SK-N-SH (cell line): Measurements from ENCODE around the gene GFY. TPM values are rescaled to one million over a fixed set of nuclear protein-coding genes. Genes with fewer than 3 reads are reported as not detected.

Experiments
- CTCF ChIA-PET: fragments of 300-600, 350-600 bp; formaldehyde crosslinking; extraction: SDS; loops from one replicate; lab custom pipeline; 2021; lab: Yijun Ruan, JAX
- POLR2A ChIA-PET: fragments of 350-600 bp; sonication (Branson Sonifier 250); formaldehyde crosslinking; extraction: SDS; loops from one replicate; lab custom pipeline; 2020; ENCODE audit warnings: antibody characterized with exemption, inconsistent platforms; lab: Yijun Ruan, JAX
- DNase-seq: peaks from one replicate; pipeline ENCODE4 v3.0.0; 2012
- H2AFZ ChIP-seq: fragments of 200-600 bp; sonication (generic); 2 replicates; pipeline ENCODE4 v1.8.1; 2016; ENCODE audit warnings: antibody characterized with exemption, mild to moderate bottlenecking, low read depth
- H3F3A ChIP-seq: fragments of 200-600 bp; sonication (generic); replicated peaks from 2 replicates; pipeline ENCODE3; 2016; ENCODE audit warnings: antibody characterized with exemption, mild to moderate bottlenecking; ENCODE audit not compliant: insufficient read depth
- H3K27ac ChIP-seq, 2 experiments: fragments of 200-500 bp in 1 of 2; fragments of 200-600 bp in 1 of 2; sonication (Bioruptor generic) in 1 of 2; sonication (generic), shearing (Covaris generic) in 1 of 2; 2 replicates each; pipeline versions ENCODE4 v1.5.1 to v1.6.1; 2014 to 2016; ENCODE audit warnings: low read depth in 2 of 2, inconsistent platforms in 1 of 2, low read length in 1 of 2, mild to moderate bottlenecking in 1 of 2, mixed read lengths in 1 of 2
- H3K27me3 ChIP-seq: fragments of 200-600 bp; sonication (generic), shearing (Covaris generic); 2 replicates; pipeline ENCODE4 v1.6.1; 2016; ENCODE audit warnings: mixed run types; ENCODE audit not compliant: insufficient read depth
- H3K36me3 ChIP-seq, 2 experiments: fragments of 200-500 bp in 1 of 2; fragments of 200-600 bp in 1 of 2; sonication (Bioruptor generic) in 1 of 2; sonication (generic) in 1 of 2; replicated peaks in 1 of 2; 2 replicates each; pipeline versions ENCODE3 to v1.5.1; 2014 to 2016; ENCODE audit warnings: low read length in 1 of 2, mild to moderate bottlenecking in 1 of 2; ENCODE audit not compliant: insufficient read depth in 2 of 2, control insufficient read depth in 1 of 2
- H3K4me1 ChIP-seq, 2 experiments: fragments of 200-500 bp in 1 of 2; fragments of 200-600 bp in 1 of 2; sonication (Bioruptor generic) in 1 of 2; sonication (generic), shearing (Covaris generic) in 1 of 2; 2 replicates each; pipeline versions ENCODE4 v1.5.1 to v1.6.1; 2014 to 2016; ENCODE audit warnings: low read depth in 1 of 2, low read length in 1 of 2, mixed run types in 1 of 2; ENCODE audit not compliant: insufficient read depth in 2 of 2, control insufficient read depth in 1 of 2
- H3K4me2 ChIP-seq: fragments of 200-600 bp; sonication (generic), shearing (Covaris generic); 2 replicates; pipeline ENCODE4 v1.6.1; 2017; ENCODE audit warnings: mixed run types
- H3K4me3 ChIP-seq, 2 experiments: fragments of 200-500 bp in 1 of 2; fragments of 200-600 bp in 1 of 2; sonication (Bioruptor generic) in 1 of 2; sonication (generic), shearing (Covaris generic) in 1 of 2; 2 replicates each; pipeline versions ENCODE4 v1.5.1 to v1.8.1; 2014 to 2016; ENCODE audit warnings: low read depth in 2 of 2, inconsistent platforms in 1 of 2, low read length in 1 of 2, mild to moderate bottlenecking in 1 of 2, mixed read lengths in 1 of 2, moderate library complexity in 1 of 2
- H3K79me2 ChIP-seq: fragments of 200-600 bp; sonication (generic); 2 replicates; pipeline ENCODE4 v1.8.1; 2017; ENCODE audit warnings: mild to moderate bottlenecking; ENCODE audit not compliant: insufficient read depth
- H3K9ac ChIP-seq: fragments of 200-600 bp; sonication (generic); 2 replicates; pipeline ENCODE4 v1.6.1; 2017; ENCODE audit warnings: mixed run types
- H3K9me2 ChIP-seq: fragments of 200-600 bp; sonication (generic); 2 replicates; pipeline ENCODE4 v1.6.1; 2017; ENCODE audit warnings: mixed run types
- H3K9me3 ChIP-seq: fragments of 200-600 bp; sonication (generic); 2 replicates; pipeline ENCODE4 v1.6.1; 2017; ENCODE audit warnings: mixed run types, mild to moderate bottlenecking, moderate library complexity
- H4K20me1 ChIP-seq: fragments of 200-600 bp; sonication (generic); 2 replicates; pipeline ENCODE4 v1.6.1; 2017; ENCODE audit warnings: mild to moderate bottlenecking, mixed run types; ENCODE audit not compliant: insufficient read depth
- EZH2phosphoT487 ChIP-seq: fragments of 200-600 bp; sonication (generic); IDR thresholded peaks from 2 replicates; pipeline ENCODE4 v1.6.1; 2017; ENCODE audit warnings: low read depth, mixed run types, mild to moderate bottlenecking, antibody characterized with exemption, moderate library complexity, borderline replicate concordance
- FOSL2 ChIP-seq: IDR thresholded peaks from 2 replicates; pipeline ENCODE4 v1.4.0; 2012; ENCODE audit warnings: low read depth, mild to moderate bottlenecking, moderate library complexity, borderline replicate concordance
- GATA2 ChIP-seq: sonication (generic); formaldehyde crosslinking; IDR thresholded peaks from 2 replicates; pipeline ENCODE4 v1.5.0; 2020; ENCODE audit warnings: mild to moderate bottlenecking, missing genetic modification reagents
- JUND ChIP-seq: IDR thresholded peaks from 2 replicates; pipeline ENCODE4 v1.4.0; 2012
- NRF1 ChIP-seq: IDR thresholded peaks from 2 replicates; pipeline ENCODE4 v1.6.1; 2012; ENCODE audit warnings: low read depth, mild to moderate bottlenecking, low read length
- RXRA ChIP-seq: IDR thresholded peaks from 2 replicates; pipeline ENCODE4 v1.4.0; 2012; ENCODE audit warnings: low read depth, mild to moderate bottlenecking, borderline replicate concordance
- SMC3 ChIP-seq: IDR thresholded peaks from 2 replicates; pipeline ENCODE4 v1.6.1; 2012; ENCODE audit warnings: low read depth, low read length, improper control_type of control experiment
- TEAD4 ChIP-seq: IDR thresholded peaks from 2 replicates; pipeline ENCODE4 v1.4.0; 2012; ENCODE audit warnings: mild to moderate bottlenecking, borderline replicate concordance; ENCODE audit not compliant: insufficient read depth
- whole genome bisulfite sequencing: methylation state at CpG from one replicate; pipeline ENCODE4 v1.1.6; 2017; ENCODE audit warnings: low lambda C conversion rate; 5-methylcytosine and 5-hydroxymethylcytosine counted together
- polyA plus RNA-seq, 3 experiments: library from polyadenylated mRNA; depleted of rRNA; stranded (reverse); fragments of >200 nt; gene quantifications; 2 replicates each; pipeline ENCODE4 v1.2.3, GENCODE V29; 2012
- TF ChIP-seq, protein P1 (sequence below): IDR thresholded peaks from 2 replicates; pipeline ENCODE4 v1.4.0; 2012; ENCODE audit warnings: low read depth, borderline replicate concordance
- TF ChIP-seq, protein P2 (sequence below): IDR thresholded peaks from 2 replicates; pipeline ENCODE4 v1.4.0; 2012; ENCODE audit warnings: low read depth
- TF ChIP-seq, protein P3 (sequence below): IDR thresholded peaks from 2 replicates; pipeline ENCODE4 v1.6.1; 2012; ENCODE audit warnings: mild to moderate bottlenecking, low read depth, low read length, moderate library complexity
- TF ChIP-seq, protein P4 (sequence below): IDR thresholded peaks from 2 replicates; pipeline ENCODE4 v1.4.0; 2012; ENCODE audit warnings: low read depth, borderline replicate concordance
- TF ChIP-seq, protein P5 (sequence below): fragments of 150-350 bp; IDR thresholded peaks from 2 replicates; pipeline ENCODE4 v1.6.1; 2017; ENCODE audit warnings: antibody characterized with exemption, low read length, low read depth, borderline replicate concordance

The GFY gene
- polyA plus RNA-seq, 1 of the 3 experiments (the other 2 are of a cell fraction) = not detected

DNA sequence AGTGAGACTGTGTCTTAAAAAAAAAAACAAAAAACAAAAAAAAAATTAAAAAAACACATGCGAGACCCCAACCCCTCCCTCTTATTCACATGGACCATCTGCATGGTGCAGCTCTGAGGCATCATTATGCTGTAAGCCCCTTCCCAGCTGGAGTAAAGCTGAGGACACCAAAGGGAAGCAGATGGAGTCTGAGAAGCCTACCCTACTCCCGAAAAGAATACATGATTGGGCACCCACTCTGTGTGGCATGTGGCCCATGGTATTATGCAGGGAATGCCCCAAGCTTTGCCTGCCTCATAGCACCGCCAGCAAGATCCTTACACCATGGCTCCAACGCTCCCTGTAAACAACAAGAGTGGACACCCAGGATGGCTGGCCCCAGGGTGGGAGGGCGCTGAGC is 6.7 kb upstream of the GFY start:
- Histone ChIP-seq H3K27me3 (peaks cover 72% of the 10 kb centered on the region), H4K20me1 (no peaks in the 10 kb centered on the region), H3K4me1 (peaks cover 0 to 8% of the 10 kb centered on the region in 2 experiments; a peak in 2 of 4 replicates), H2AFZ (no peak overlapping the region), H3K9me3 (no peaks in the 10 kb centered on the region), H3K36me3 (no peaks in the 10 kb centered on the region), H3F3A (peaks cover 7% of the 10 kb centered on the region), H3K9me2 (no peaks in the 10 kb centered on the region), H3K9ac (no peak overlapping the region), H3K4me3 (no peak overlapping the region), H3K27ac (no peak overlapping the region), H3K4me2 (no peak overlapping the region), H3K79me2 (no peaks in the 10 kb centered on the region)
- 31% methylated on average over 5 of the region's 5 CpGs for WGBS
- DNase-seq = no peak
- ChIA-PET POLR2A (no interaction called here), CTCF (interaction anchor here (0.8 to 17.5 kb wide), 4 partner anchors 15 to 272 kb away, joined by 3 to 108 read pairs (median 7); no protein-coding TSS in a partner anchor)
- TF ChIP-seq SMC3 (no peak), TEAD4 (no peak), RXRA (no peak), GATA2 (CRISPR knock-in tag) (no peak), JUND (no peak), NRF1 (no peak)
- TF ChIP-seq, protein P1, sequence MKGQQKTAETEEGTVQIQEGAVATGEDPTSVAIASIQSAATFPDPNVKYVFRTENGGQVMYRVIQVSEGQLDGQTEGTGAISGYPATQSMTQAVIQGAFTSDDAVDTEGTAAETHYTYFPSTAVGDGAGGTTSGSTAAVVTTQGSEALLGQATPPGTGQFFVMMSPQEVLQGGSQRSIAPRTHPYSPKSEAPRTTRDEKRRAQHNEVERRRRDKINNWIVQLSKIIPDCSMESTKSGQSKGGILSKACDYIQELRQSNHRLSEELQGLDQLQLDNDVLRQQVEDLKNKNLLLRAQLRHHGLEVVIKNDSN = no peak
- TF ChIP-seq, protein P2, sequence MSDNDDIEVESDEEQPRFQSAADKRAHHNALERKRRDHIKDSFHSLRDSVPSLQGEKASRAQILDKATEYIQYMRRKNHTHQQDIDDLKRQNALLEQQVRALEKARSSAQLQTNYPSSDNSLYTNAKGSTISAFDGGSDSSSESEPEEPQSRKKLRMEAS = no peak
- TF ChIP-seq, protein P3, sequence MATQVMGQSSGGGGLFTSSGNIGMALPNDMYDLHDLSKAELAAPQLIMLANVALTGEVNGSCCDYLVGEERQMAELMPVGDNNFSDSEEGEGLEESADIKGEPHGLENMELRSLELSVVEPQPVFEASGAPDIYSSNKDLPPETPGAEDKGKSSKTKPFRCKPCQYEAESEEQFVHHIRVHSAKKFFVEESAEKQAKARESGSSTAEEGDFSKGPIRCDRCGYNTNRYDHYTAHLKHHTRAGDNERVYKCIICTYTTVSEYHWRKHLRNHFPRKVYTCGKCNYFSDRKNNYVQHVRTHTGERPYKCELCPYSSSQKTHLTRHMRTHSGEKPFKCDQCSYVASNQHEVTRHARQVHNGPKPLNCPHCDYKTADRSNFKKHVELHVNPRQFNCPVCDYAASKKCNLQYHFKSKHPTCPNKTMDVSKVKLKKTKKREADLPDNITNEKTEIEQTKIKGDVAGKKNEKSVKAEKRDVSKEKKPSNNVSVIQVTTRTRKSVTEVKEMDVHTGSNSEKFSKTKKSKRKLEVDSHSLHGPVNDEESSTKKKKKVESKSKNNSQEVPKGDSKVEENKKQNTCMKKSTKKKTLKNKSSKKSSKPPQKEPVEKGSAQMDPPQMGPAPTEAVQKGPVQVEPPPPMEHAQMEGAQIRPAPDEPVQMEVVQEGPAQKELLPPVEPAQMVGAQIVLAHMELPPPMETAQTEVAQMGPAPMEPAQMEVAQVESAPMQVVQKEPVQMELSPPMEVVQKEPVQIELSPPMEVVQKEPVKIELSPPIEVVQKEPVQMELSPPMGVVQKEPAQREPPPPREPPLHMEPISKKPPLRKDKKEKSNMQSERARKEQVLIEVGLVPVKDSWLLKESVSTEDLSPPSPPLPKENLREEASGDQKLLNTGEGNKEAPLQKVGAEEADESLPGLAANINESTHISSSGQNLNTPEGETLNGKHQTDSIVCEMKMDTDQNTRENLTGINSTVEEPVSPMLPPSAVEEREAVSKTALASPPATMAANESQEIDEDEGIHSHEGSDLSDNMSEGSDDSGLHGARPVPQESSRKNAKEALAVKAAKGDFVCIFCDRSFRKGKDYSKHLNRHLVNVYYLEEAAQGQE = no peak
- TF ChIP-seq, protein P4, sequence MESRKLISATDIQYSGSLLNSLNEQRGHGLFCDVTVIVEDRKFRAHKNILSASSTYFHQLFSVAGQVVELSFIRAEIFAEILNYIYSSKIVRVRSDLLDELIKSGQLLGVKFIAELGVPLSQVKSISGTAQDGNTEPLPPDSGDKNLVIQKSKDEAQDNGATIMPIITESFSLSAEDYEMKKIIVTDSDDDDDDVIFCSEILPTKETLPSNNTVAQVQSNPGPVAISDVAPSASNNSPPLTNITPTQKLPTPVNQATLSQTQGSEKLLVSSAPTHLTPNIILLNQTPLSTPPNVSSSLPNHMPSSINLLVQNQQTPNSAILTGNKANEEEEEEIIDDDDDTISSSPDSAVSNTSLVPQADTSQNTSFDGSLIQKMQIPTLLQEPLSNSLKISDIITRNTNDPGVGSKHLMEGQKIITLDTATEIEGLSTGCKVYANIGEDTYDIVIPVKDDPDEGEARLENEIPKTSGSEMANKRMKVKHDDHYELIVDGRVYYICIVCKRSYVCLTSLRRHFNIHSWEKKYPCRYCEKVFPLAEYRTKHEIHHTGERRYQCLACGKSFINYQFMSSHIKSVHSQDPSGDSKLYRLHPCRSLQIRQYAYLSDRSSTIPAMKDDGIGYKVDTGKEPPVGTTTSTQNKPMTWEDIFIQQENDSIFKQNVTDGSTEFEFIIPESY = no peak

DNA sequence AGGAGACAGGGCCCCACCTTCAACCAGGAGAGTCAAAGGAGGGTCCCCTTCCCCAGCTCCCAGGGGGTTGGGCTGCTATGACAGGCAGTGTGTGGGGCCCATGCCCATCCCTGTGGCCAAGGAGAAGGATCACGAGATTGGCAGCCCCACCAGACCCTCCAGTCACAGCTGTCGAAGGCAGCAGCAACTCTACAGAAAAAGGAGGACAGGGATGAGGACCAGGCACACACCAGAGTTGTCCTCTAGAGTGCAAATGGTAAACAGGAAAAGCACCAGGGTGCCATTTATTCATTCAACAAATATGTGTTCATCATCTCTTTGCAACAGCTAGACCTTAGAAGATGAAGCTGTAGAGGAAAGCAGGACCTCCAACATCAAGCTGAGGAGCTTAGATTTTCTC is 6.0 kb upstream of the GFY start:
- Histone ChIP-seq H3K4me2 (no peak overlapping the region), H3K9me3 (no peaks in the 10 kb centered on the region), H3F3A (peaks cover 7% of the 10 kb centered on the region), H3K9me2 (no peaks in the 10 kb centered on the region), H3K4me3 (no peak overlapping the region), H2AFZ (no peak overlapping the region), H3K27me3 (peaks cover 78% of the 10 kb centered on the region), H3K36me3 (no peaks in the 10 kb centered on the region), H3K4me1 (peaks cover 0 to 4% of the 10 kb centered on the region in 2 experiments; a peak in 2 of 4 replicates), H4K20me1 (no peaks in the 10 kb centered on the region), H3K9ac (no peak overlapping the region), H3K27ac (no peak overlapping the region), H3K79me2 (no peaks in the 10 kb centered on the region)
- ChIA-PET POLR2A (no interaction called here), CTCF (interaction anchor here (0.8 to 17.5 kb wide), 6 partner anchors 10 to 273 kb away, joined by 3 to 108 read pairs (median 5); no protein-coding TSS in a partner anchor)
- no peak for DNase-seq
- 17% methylated on average over 1 of the region's 2 CpGs for WGBS
- TF ChIP-seq, protein P3 = no peak
- TF ChIP-seq EZH2phosphoT487 = no peak
- TF ChIP-seq FOSL2 = no peak
- TF ChIP-seq, protein P5, sequence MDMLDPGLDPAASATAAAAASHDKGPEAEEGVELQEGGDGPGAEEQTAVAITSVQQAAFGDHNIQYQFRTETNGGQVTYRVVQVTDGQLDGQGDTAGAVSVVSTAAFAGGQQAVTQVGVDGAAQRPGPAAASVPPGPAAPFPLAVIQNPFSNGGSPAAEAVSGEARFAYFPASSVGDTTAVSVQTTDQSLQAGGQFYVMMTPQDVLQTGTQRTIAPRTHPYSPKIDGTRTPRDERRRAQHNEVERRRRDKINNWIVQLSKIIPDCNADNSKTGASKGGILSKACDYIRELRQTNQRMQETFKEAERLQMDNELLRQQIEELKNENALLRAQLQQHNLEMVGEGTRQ = no peak
- TF ChIP-seq RXRA = no peak
